Smooth muscle cell of the brain vasculature (primary cell): Measurements from ENCODE around the gene ADORA2A.
A peak's percentile ranks its signal among the peaks of the same experiment; 100 is the strongest.

Source experiments
- DNase-seq: peaks from one replicate; pipeline ENCODE4 v3.0.0-alpha.2; 2012; ENCODE audit warnings: low read depth, low spot score

Gene ADORA2A

DNA sequence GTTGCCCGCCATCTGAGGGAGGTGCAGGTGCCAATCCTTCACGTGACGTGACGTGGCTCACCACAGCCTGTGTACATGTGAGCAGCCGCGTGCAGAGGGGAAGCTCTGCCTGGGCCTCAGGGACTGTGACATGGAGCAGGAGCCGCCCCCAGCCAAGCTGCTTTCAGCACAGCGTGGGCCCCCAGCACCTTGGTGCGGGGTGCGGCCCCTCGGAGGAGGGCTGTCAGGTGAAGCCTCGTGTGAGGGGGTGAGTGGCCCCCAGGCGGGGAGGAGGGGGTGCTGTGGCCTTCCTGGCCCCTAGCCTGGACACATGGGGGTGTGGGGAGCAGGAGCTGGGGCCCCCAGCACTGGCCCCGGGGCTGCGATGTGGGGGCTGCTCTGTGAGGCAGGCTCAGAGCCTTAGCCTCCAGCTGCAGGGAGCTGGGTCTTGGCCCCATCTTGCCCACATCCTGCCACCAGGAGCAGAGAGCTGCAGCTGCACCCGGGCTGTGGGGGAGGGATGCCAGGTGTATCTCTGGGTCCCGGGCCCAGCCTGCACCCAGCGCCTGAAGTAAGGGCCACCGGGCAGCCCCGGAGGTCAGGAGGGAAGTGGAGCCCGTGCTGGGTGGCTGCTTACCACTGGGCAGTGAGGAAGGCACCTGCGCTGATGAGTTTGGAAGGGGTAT lies at the start of gene ADORA2A:
Gene ADORA2A (plus strand): TSS at position 100 of the 665 bp plus-strand sequence. CDS start 5,806 bp downstream, outside the sequence.
- no peak for DNase-seq

DNA sequence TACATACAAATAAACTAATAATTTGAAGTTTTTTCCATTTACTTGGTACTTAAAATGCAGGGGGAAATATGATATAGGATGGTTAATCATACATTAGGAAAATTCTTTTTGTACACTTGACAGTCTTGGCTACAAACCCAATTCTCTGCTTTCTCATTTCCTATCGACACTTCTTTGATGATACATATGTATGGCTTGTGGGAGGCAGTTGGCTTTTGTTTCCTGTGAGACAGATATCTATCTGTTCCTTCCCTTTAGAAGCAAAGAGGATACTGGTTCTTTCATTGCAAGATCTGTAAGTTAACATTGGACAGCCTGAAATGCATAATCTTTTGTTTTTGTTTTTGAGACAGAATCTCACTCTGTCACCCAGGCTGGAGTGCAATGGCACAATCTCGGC lies 47.9 kb upstream of the ADORA2A start:
- no peak for DNase-seq

DNA sequence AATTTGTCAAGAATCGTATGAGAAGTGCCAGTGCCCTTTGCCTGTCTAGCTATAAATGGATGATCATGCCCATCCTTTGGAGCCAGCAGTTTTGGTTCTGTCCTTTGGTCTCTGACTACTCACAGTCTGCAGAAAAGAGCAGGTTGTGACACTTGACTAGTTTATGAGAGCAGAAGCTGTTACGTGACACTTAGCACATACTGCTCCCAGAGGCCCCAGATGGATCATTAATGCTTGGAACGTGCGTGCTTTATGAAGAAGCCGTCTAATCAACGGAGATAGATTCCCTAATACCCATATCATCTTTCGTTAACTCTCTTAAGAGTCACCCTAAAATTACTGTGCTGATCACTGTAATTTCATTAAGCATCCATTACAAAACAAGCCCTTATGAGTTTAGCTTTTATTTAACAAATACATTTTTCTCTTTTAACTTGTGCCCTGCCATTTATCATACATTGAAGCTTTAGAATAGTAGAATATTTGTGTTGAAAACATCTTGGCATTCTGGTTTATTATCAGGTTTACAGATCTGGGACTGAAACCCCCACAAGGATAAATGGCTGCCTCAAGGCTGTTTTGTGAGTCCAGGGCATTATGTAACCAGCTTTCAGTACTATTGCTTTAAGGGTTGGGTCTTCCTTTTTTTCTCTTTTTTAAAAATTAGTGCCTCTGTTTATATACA lies 47.0 kb upstream of the ADORA2A start:
- DNase-seq, result no peak

DNA sequence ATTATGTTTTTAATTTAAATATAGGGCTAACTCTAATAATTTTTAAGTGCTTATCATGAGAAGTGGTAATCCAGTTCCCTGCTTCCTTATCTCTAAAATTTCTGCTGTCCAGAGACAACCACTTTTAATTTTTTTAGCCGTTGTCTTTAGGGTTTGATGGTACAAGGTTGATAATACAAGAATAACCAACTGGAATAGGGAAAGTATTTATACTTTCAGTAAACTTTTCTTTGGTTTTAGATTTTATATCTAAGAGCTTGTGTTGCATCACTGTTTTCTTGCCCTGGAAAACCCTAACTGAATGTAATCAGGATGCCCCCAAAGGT lies 46.5 kb upstream of the ADORA2A start:
- DNase-seq, result no peak

DNA sequence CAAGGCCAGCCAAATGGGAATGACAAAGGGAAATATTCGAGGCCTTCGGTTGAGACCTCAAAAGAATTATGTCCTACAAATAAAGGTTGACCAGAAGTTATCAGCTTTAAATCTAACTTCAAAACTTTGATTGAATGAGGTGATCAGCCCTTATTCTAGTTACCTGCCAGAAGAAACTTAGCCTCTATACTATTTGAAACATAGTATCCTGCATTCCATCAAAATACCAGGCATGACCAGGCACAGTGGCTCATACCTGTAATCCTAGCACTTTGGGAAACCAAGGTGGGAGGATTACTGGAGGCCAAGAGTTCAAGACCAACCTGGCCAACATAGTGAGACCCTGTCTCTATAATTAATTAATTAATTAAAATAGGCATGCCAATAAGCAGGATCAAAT lies 44.3 kb upstream of the ADORA2A start:
- no peak for DNase-seq

GRCh38 chr22:24384131-24384530 lies 43.3 kb upstream of the ADORA2A start:
- no peak for DNase-seq

- no peak for DNase-seq
Observed at GRCh38 chr22:24386937-24387471, 40.4 kb upstream of the ADORA2A start.

GRCh38 chr22:24389680-24390079 lies 37.7 kb upstream of the ADORA2A start:
- no peak for DNase-seq

DNA sequence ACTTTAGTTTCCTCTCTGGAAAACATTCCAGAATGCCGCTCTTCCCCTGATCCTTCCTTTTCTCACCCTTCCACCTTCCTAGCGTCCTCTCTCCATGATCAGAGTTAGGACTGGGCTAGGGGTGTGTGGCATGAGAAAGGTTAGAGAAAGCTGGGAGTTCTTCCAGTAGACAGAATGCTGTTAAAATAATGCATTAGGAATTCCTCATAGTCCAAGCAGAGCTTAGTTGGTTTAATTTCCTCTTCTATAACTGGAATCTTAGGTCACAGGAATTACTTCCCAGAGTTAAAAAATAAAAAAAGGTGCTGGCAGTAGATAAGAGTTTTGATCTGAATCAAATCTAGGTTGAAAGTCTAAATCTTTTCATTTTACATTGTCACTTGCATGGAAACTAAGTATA lies 37.2 kb upstream of the ADORA2A start:
- no peak for DNase-seq

- no peak for DNase-seq
Observed at GRCh38 chr22:24390576-24390975, 36.8 kb upstream of the ADORA2A start.

- DNase-seq, result no peak
Observed at GRCh38 chr22:24391836-24392217, 35.6 kb upstream of the ADORA2A start.

DNA sequence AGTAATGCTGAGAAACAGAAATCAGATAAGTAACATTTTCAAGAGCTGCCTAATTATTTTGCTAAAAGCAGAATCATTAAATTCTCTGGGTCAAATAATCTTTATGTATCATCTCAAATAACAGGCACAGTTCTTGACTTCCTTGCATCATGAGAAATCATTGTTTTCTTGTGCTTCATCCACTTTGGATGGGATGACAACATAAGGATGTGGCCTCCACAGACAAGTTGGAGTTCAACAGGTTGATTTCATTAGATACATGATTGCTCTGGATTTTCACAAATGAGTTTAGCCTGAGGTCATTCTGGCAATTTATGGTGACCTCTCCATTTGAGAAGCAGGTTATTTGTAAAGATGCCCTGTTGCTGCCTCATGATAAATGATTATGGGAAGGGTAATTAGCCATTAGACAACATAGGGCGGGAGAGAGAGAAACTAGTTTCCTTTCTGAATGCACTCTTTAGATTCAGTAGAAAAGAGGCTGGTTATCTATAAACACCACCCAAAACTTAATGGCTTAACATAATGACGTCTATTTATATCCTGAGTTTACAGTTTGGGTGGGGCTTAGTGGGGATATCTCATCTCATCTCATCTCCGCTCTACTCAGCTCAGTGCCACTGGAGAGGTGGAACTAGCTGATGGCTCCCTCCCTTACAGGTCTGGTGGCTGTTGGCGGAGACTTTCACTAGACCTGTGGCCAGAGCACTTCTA lies 35.0 kb upstream of the ADORA2A start:
- DNase-seq, result no peak

- DNase-seq, result no peak
Observed at GRCh38 chr22:24393012-24393559, 34.3 kb upstream of the ADORA2A start.

- no peak for DNase-seq
Observed at GRCh38 chr22:24393848-24394247, 33.6 kb upstream of the ADORA2A start.

DNA sequence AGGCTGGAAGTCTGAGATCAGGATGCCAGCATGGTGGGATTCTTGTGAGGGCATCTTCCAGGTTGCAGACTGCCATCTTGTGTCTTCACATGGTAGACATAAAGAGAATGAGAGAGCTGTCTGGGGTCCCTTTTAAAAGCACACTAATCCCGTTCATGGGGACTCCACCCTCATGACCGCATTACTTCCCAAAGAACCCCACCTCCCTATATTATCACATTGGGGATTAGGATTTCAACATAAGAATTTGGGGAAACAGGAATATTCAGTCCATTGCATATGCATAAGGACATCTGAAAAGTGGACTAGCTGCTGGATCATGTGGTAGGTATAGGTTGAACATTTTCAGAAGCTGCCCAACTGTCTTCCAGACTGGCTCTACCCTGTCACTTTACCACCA lies 33.1 kb upstream of the ADORA2A start:
- DNase-seq, result no peak

GRCh38 chr22:24398409-24398808 lies 29.0 kb upstream of the ADORA2A start:
- DNase-seq, result no peak

- DNase-seq, result no peak
Observed at GRCh38 chr22:24400034-24400725, 27.2 kb upstream of the ADORA2A start.

GRCh38 chr22:24400726-24401596 lies 26.4 kb upstream of the ADORA2A start:
- DNase-seq, result no peak

GRCh38 chr22:24401931-24402367 lies 25.4 kb upstream of the ADORA2A start:
- no peak for DNase-seq

GRCh38 chr22:24402460-24403192 lies 24.8 kb upstream of the ADORA2A start:
- peak; percentile 58 for DNase-seq
